WTC11 (cell line): ENCODE measurements around the gene ALS2. TPM values are rescaled to one million over a fixed set of nuclear protein-coding genes. Genes with fewer than 3 reads are reported as not detected.

ENCODE experiments used
- ATAC-seq: fragments of 200-7000 bp; cut with Tn5 transposase; 2 replicates; pipeline ENCODE4 v1.10.0; 2021; ENCODE audit warnings: mild to moderate bottlenecking, moderate library complexity
- CTCF ChIA-PET: fragments of 300-600 bp; sonication (Branson Sonifier 250); formaldehyde crosslinking; loops from one replicate; lab custom pipeline; 2021; ENCODE audit warnings: antibody characterized with exemption; lab: Charles Lee
- POLR2A ChIA-PET: fragments of 350-600 bp; sonication (Branson Sonifier 250); formaldehyde crosslinking; loops from one replicate; lab custom pipeline; 2021; ENCODE audit warnings: antibody characterized with exemption; lab: Charles Lee
- DNase-seq: peaks from one replicate; pipeline ENCODE4 v3.0.0; 2021; ENCODE audit warnings: low spot score
- H3K27ac Mint-ChIP-seq: 2 replicates; pipeline ENCODE4 v1.8.0; 2021; ENCODE audit warnings: mixed read lengths
- H3K27me3 Mint-ChIP-seq: 2 replicates; pipeline ENCODE4 v1.8.0; 2021; ENCODE audit warnings: low read depth, mild to moderate bottlenecking, moderate library complexity, mixed read lengths
- H3K36me3 Mint-ChIP-seq: 2 replicates; pipeline ENCODE4 v1.8.0; 2021; ENCODE audit warnings: mixed read lengths
- H3K4me1 Mint-ChIP-seq: 2 replicates; pipeline ENCODE4 v1.8.0; 2022; ENCODE audit warnings: mixed read lengths
- H3K4me3 Mint-ChIP-seq: 2 replicates; pipeline ENCODE4 v1.8.0; 2021; ENCODE audit warnings: mild to moderate bottlenecking, moderate library complexity, mixed read lengths
- H3K9me3 Mint-ChIP-seq: 2 replicates; pipeline ENCODE4 v1.8.0; 2021; ENCODE audit warnings: mixed read lengths
- FOXJ3 ChIP-seq: sonication (generic); formaldehyde crosslinking; IDR thresholded peaks from 2 replicates; pipeline ENCODE4 v1.9.0; 2021; ENCODE audit warnings: missing genetic modification reagents, mild to moderate bottlenecking, borderline replicate concordance
- GABPB1 ChIP-seq: sonication (generic); formaldehyde crosslinking; IDR thresholded peaks from 2 replicates; pipeline ENCODE4 v1.8.1; 2023; ENCODE audit warnings: mild to moderate bottlenecking, missing genetic modification reagents
- GRHL2 ChIP-seq: fragments of 250-450 bp; sonication (Bioruptor Pico); IDR thresholded peaks from 2 replicates; pipeline ENCODE4 v1.8.0; 2022; ENCODE audit warnings: mild to moderate bottlenecking, moderate library complexity; ENCODE audit not compliant: insufficient replicate concordance, severe bottlenecking
- HMGA2 ChIP-seq: fragments of 250-450 bp; sonication (Bioruptor Pico); IDR thresholded peaks from 2 replicates; pipeline ENCODE4 v1.4.0; 2021; ENCODE audit warnings: mild to moderate bottlenecking, moderate library complexity
- IRF2 ChIP-seq: sonication (generic); formaldehyde crosslinking; IDR thresholded peaks from 2 replicates; pipeline ENCODE4 v1.8.0; 2022; ENCODE audit warnings: low read depth, missing genetic modification reagents, borderline replicate concordance
- OVOL2 ChIP-seq: fragments of 250-450 bp; sonication (Bioruptor Pico); IDR thresholded peaks from 2 replicates; pipeline ENCODE4 v1.9.0; 2021; ENCODE audit warnings: mild to moderate bottlenecking, borderline replicate concordance
- SP1 ChIP-seq: sonication (generic); formaldehyde crosslinking; conservative IDR thresholded peaks from 2 replicates; pipeline ENCODE4 v1.8.1; 2022; ENCODE audit warnings: missing genetic modification reagents
- STAT6 ChIP-seq: sonication (generic); formaldehyde crosslinking; conservative IDR thresholded peaks from 2 replicates; pipeline ENCODE4 v1.8.1; 2023; ENCODE audit warnings: mild to moderate bottlenecking, low read depth, missing genetic modification reagents, moderate library complexity
- TEAD1 ChIP-seq: sonication (generic); formaldehyde crosslinking; IDR thresholded peaks from 2 replicates; pipeline ENCODE4 v1.8.0; 2022; ENCODE audit warnings: mild to moderate bottlenecking, missing genetic modification reagents
- ZBTB43 ChIP-seq: sonication (generic); formaldehyde crosslinking; IDR thresholded peaks from 2 replicates; pipeline ENCODE4 v1.8.1; 2023; ENCODE audit warnings: mild to moderate bottlenecking, missing genetic modification reagents
- ZNF232 ChIP-seq: sonication (generic); formaldehyde crosslinking; IDR thresholded peaks from 2 replicates; pipeline ENCODE4 v1.8.0; 2022; ENCODE audit warnings: mild to moderate bottlenecking, missing genetic modification reagents
- ZNF281 ChIP-seq: sonication (generic); formaldehyde crosslinking; IDR thresholded peaks from 2 replicates; pipeline ENCODE4 v1.8.0; 2023; ENCODE audit warnings: mild to moderate bottlenecking, missing genetic modification reagents
- ZNF317 ChIP-seq: sonication (generic); formaldehyde crosslinking; IDR thresholded peaks from 2 replicates; pipeline ENCODE4 v1.8.1; 2023; ENCODE audit warnings: low read depth, mild to moderate bottlenecking, moderate library complexity, missing genetic modification reagents, borderline replicate concordance
- ZNF396 ChIP-seq: fragments of 250-450 bp; sonication (Bioruptor Pico); IDR thresholded peaks from 2 replicates; pipeline ENCODE4 v1.8.0; 2021; ENCODE audit warnings: mild to moderate bottlenecking, moderate library complexity, borderline replicate concordance
- ZNF425 ChIP-seq: fragments of 250-450 bp; sonication (Bioruptor Pico); conservative IDR thresholded peaks from 2 replicates; pipeline ENCODE4 v1.9.0; 2021; ENCODE audit warnings: mild to moderate bottlenecking
- total RNA-seq: library from RNA; stranded (reverse); gene quantifications from 3 replicates; pipeline ENCODE4 v1.2.3, GENCODE V29; 2021
- TF ChIP-seq, protein P1 (sequence below): sonication (generic); formaldehyde crosslinking; IDR thresholded peaks from 2 replicates; pipeline ENCODE4 v1.8.0; 2022; ENCODE audit warnings: mild to moderate bottlenecking, missing genetic modification reagents
- TF ChIP-seq, protein P2 (sequence below): sonication (generic); formaldehyde crosslinking; IDR thresholded peaks from 2 replicates; pipeline ENCODE4 v1.8.0; 2022; ENCODE audit warnings: mild to moderate bottlenecking, missing genetic modification reagents
- TF ChIP-seq, protein P3 (sequence below): sonication (generic); formaldehyde crosslinking; IDR thresholded peaks from 2 replicates; pipeline ENCODE4 v1.8.1; 2023; ENCODE audit warnings: mild to moderate bottlenecking, missing genetic modification reagents, moderate library complexity
- TF ChIP-seq, protein P4 (sequence below): fragments of 200-600 bp; IDR thresholded peaks from 2 replicates; pipeline ENCODE4 v1.8.0; 2022; ENCODE audit warnings: antibody characterized with exemption
- TF ChIP-seq, protein P5 (sequence below): sonication (generic); formaldehyde crosslinking; IDR thresholded peaks from 2 replicates; pipeline ENCODE4 v1.8.1; 2023; ENCODE audit warnings: mild to moderate bottlenecking, missing genetic modification reagents, moderate library complexity

Gene ALS2
- total RNA-seq, 1 experiment from 2014 or later: 30.5 TPM

DNA sequence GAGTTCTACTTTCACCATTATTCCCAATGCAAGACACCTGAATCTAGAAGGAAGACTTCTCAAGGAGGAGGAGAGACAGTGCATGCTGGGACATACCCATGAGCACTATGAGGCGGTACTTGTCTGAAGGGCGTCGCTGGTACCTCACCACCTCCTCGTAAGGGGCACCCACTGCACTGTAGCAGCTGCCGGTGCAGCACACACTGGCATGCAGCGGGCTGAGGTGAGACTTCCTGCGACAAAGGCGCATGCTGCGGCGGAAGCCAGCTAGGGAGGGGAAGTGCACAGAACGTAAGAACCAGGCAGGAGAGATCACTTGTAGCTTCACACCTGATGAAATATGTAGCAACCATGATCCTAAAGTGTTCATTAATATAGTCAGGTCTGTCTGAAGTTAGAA lies 124.6 kb downstream of the ALS2 start:
- Mint-ChIP-seq H3K4me1 (peaks cover under 1% of the 10 kb centered on the region; the same call in 1 of the 2 replicates), H3K27me3 (no peaks in the 10 kb centered on the region), H3K4me3 (no peak overlapping the region), H3K27ac (no peak overlapping the region), H3K36me3 (no peaks in the 10 kb centered on the region), H3K9me3 (no peaks in the 10 kb centered on the region)
- no peak for TF ChIP-seq ZNF396 (CRISPR knock-in tag)
- no peak for TF ChIP-seq GABPB1
- TF ChIP-seq, protein P1, sequence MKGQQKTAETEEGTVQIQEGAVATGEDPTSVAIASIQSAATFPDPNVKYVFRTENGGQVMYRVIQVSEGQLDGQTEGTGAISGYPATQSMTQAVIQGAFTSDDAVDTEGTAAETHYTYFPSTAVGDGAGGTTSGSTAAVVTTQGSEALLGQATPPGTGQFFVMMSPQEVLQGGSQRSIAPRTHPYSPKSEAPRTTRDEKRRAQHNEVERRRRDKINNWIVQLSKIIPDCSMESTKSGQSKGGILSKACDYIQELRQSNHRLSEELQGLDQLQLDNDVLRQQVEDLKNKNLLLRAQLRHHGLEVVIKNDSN: no peak
- no peak for TF ChIP-seq FOXJ3 (CRISPR knock-in tag)
- TF ChIP-seq ZNF425 (CRISPR knock-in tag): no peak
- TF ChIP-seq ZNF317 (CRISPR knock-in tag): no peak
- TF ChIP-seq, protein P2, sequence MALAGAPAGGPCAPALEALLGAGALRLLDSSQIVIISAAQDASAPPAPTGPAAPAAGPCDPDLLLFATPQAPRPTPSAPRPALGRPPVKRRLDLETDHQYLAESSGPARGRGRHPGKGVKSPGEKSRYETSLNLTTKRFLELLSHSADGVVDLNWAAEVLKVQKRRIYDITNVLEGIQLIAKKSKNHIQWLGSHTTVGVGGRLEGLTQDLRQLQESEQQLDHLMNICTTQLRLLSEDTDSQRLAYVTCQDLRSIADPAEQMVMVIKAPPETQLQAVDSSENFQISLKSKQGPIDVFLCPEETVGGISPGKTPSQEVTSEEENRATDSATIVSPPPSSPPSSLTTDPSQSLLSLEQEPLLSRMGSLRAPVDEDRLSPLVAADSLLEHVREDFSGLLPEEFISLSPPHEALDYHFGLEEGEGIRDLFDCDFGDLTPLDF: no peak
- no peak for TF ChIP-seq IRF2 (CRISPR knock-in tag)
- no peak for TF ChIP-seq OVOL2
- TF ChIP-seq TEAD1: no peak
- TF ChIP-seq GRHL2 (CRISPR knock-in tag): no peak
- TF ChIP-seq, protein P3, sequence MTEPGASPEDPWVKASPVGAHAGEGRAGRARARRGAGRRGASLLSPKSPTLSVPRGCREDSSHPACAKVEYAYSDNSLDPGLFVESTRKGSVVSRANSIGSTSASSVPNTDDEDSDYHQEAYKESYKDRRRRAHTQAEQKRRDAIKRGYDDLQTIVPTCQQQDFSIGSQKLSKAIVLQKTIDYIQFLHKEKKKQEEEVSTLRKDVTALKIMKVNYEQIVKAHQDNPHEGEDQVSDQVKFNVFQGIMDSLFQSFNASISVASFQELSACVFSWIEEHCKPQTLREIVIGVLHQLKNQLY (CRISPR knock-in tag): no peak
- TF ChIP-seq HMGA2 (CRISPR knock-in tag): no peak
- no peak for TF ChIP-seq ZNF232 (CRISPR knock-in tag)
- TF ChIP-seq SP1 (CRISPR knock-in tag): no peak
- DNase-seq (no peak), ATAC-seq (no peak)
- ChIA-PET POLR2A (no interaction called here), CTCF (no interaction called here)

DNA sequence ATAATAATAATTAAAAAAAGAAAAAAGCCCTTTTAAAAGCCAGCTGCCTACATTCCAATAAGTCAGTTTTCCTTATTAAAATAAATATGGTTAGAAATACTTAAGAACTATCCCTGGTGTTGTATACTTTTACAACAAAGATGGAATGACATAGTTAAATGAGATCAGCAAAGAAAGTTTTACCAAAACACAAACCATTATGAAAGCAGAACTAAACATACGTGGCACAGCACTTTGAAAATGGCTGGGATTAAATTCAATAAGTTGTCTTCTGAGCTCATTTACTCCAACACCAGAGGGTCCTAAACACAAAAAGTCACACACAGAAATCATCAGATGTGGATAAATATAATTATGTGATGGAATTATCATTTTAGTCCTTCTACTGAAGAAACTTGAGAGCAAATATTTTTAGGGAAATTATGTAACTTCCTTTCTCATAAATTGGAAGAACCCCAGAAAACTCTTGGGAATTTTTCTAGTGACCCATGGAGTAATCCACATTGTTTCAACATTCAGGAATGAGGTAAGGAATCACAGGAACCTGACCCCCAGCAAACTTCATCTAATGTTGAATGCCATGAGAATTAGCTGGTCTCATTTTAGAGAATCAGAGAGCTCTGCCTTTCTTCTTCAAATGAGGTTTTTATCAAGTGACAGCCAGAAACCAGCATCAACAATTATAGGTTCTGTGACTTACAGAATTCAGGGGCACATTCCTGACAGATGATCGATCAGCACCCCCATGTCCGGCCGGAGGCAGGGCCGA lies 125.9 kb downstream of the ALS2 start:
- POLR2A ChIA-PET: no interaction called here
- Mint-ChIP-seq H3K9me3 (no peaks in the 10 kb centered on the region), H3K27me3 (no peaks in the 10 kb centered on the region), H3K36me3 (no peaks in the 10 kb centered on the region), H3K4me1 (no peaks in the 10 kb centered on the region), H3K27ac (no peak overlapping the region), H3K4me3 (no peak overlapping the region)
- ATAC-seq (no peak), DNase-seq (no peak)
- CTCF ChIA-PET: no interaction called here
- TF ChIP-seq STAT6 (CRISPR knock-in tag) (no peak), ZBTB43 (CRISPR knock-in tag) (no peak), GABPB1 (no peak), ZNF281 (CRISPR knock-in tag) (no peak)
- TF ChIP-seq, protein P4, sequence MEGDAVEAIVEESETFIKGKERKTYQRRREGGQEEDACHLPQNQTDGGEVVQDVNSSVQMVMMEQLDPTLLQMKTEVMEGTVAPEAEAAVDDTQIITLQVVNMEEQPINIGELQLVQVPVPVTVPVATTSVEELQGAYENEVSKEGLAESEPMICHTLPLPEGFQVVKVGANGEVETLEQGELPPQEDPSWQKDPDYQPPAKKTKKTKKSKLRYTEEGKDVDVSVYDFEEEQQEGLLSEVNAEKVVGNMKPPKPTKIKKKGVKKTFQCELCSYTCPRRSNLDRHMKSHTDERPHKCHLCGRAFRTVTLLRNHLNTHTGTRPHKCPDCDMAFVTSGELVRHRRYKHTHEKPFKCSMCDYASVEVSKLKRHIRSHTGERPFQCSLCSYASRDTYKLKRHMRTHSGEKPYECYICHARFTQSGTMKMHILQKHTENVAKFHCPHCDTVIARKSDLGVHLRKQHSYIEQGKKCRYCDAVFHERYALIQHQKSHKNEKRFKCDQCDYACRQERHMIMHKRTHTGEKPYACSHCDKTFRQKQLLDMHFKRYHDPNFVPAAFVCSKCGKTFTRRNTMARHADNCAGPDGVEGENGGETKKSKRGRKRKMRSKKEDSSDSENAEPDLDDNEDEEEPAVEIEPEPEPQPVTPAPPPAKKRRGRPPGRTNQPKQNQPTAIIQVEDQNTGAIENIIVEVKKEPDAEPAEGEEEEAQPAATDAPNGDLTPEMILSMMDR: no peak
- TF ChIP-seq, protein P5, sequence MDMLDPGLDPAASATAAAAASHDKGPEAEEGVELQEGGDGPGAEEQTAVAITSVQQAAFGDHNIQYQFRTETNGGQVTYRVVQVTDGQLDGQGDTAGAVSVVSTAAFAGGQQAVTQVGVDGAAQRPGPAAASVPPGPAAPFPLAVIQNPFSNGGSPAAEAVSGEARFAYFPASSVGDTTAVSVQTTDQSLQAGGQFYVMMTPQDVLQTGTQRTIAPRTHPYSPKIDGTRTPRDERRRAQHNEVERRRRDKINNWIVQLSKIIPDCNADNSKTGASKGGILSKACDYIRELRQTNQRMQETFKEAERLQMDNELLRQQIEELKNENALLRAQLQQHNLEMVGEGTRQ (CRISPR knock-in tag): no peak
